Pancreas (tissue), 10 donors: ENCODE measurements around the gene OR10AD1. TPM values are rescaled to one million over a fixed set of nuclear protein-coding genes. Genes with fewer than 3 reads are reported as not detected.

ENCODE experiments used
- ATAC-seq, 4 donors: fragments of 200-7000 bp; cut with Tn5 transposase; one replicate each; pipeline versions ENCODE4 v1.8.0 to v1.9.1; 2020; ENCODE audit warnings: mild to moderate bottlenecking in 4 of 4, moderate library complexity in 4 of 4
- DNase-seq, 6 donors: peaks; one replicate each; pipeline ENCODE4 v3.0.0-alpha.2; 2020
- FAIRE-seq: peaks from 2 replicates; lab custom pipeline; 2012; peaks lifted over from hg19 to GRCh38; lab: Jason Lieb, UNC
- H3K27ac ChIP-seq, 4 donors: fragments of 200-600 bp; sonication (generic); 1 replicate in 3 of 4; 2 replicates in 1 of 4; pipeline versions ENCODE4 v1.5.0 to v1.8.0; 2020
- H3K27me3 ChIP-seq, 4 donors: fragments of 200-600 bp; one replicate each; pipeline ENCODE4 v1.8.0; 2021
- H3K36me3 ChIP-seq, 3 donors: fragments of 200-600 bp; sonication (generic) in 1 of 3; one replicate each; pipeline versions ENCODE4 v1.5.0 to v1.8.0; 2020 to 2021
- H3K4me1 ChIP-seq, 3 donors: fragments of 200-600 bp; one replicate each; pipeline ENCODE4 v1.8.0; 2021
- H3K4me3 ChIP-seq, 4 donors: fragments of 200-600 bp; sonication (generic) in 2 of 4; one replicate each; pipeline versions ENCODE4 v1.5.0 to v1.8.0; 2020 to 2021
- H3K9me3 ChIP-seq, 4 donors: fragments of 200-600 bp; one replicate each; pipeline ENCODE4 v1.8.0; 2021
- WGBS, 2 donors: extraction: QIAGEN DNeasy Blood & Tissue Kit; methylation state at CpG; one replicate each; pipeline ENCODE4 v1.1.7; 2013; 5-methylcytosine and 5-hydroxymethylcytosine counted together
- intact Hi-C, 3 donors: fragments of 100-400 bp; cut with DNase I; formaldehyde crosslinking; loops; one replicate each; pipeline versions ENCODE4 v1.11.1 to v1.14.2; 2022
- polyA plus RNA-seq, 2 donors: library from polyadenylated mRNA; stranded (reverse); fragments of 200-250 nt; gene quantifications; one replicate each; pipeline ENCODE4 v1.2.3, GENCODE V29; 2013
- total RNA-seq, 6 donors: library from RNA; stranded (reverse); fragmentation: NEBNext Ultra II Directional in 4 of 6; extraction: Animal tissue kit (Norgen Biotek cat#: 25700) in 4 of 6; gene quantifications; one replicate each; pipeline versions ENCODE4 v1.2.1 to v1.2.4, GENCODE V29; 2021 to 2023
- TF ChIP-seq, protein P1 (sequence below), 4 donors: fragments of 200-600 bp; sonication (generic) in 3 of 4; IDR thresholded peaks; one replicate each; pipeline versions ENCODE4 v1.5.0 to v1.8.0; 2021; ENCODE audit warnings: antibody characterized with exemption in 4 of 4
- donor health status: healthy with polysubstance abuse.
- donor health status: DM: no; HTN: no; CAD: no; lungs with moderate emphysema.
- donor health status: DM: no; HTN: no; CAD: no.
- donor health status: control.
- donor health status: control.
- donor health status: Bipolar disorder and iron deficiency.
- donor health status: DM: yes; HTN: yes; CAD: no.
- donor health status: DM: no; HTN: no; CAD: no.
- donor health status: DM: no; HTN: no; CAD: no.
- donor health status: DM: yes; HTN: yes; CAD: no.

OR10AD1 gene
- total and polyA plus RNA-seq, 8 donors = not detected

DNA sequence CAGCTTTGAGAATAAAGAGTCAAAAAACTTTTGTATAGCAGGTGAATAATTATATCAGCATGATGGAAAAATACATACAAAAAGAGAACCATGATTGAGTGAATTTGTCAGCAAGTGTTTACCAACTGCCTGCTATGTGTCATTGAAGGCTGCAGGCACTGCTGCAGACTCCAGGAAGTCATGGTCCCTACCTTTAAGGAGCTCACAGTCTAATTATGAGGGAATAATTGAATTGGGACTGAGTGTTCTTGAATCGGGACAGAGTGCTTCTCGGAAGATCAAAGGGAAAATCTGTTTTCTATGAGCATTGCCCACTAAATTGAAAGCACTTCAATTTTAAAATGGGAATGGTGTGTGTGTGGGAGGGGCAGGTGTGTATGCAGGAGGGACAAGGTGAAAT lies 9.5 kb downstream of the OR10AD1 start:
- intact Hi-C loops = no loop called here
- TF ChIP-seq, protein P1, sequence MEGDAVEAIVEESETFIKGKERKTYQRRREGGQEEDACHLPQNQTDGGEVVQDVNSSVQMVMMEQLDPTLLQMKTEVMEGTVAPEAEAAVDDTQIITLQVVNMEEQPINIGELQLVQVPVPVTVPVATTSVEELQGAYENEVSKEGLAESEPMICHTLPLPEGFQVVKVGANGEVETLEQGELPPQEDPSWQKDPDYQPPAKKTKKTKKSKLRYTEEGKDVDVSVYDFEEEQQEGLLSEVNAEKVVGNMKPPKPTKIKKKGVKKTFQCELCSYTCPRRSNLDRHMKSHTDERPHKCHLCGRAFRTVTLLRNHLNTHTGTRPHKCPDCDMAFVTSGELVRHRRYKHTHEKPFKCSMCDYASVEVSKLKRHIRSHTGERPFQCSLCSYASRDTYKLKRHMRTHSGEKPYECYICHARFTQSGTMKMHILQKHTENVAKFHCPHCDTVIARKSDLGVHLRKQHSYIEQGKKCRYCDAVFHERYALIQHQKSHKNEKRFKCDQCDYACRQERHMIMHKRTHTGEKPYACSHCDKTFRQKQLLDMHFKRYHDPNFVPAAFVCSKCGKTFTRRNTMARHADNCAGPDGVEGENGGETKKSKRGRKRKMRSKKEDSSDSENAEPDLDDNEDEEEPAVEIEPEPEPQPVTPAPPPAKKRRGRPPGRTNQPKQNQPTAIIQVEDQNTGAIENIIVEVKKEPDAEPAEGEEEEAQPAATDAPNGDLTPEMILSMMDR (IDR thresholded peaks at IDR 0.05) = no peak
- DNase-seq (no peak), ATAC-seq (no peak), FAIRE-seq (no peak)
- no peak overlapping the region for H3K27ac ChIP-seq
- 49 to 67% methylated on average over 2 of the region's 2 CpGs for WGBS, 2 donors
- H3K27me3 ChIP-seq = no peaks in the 10 kb centered on the region
- no peaks in the 10 kb centered on the region for H3K9me3 ChIP-seq
- H3K4me1 ChIP-seq = peaks cover 0 to 5% (median 4%) of the 10 kb centered on the region in 3 donors
- no peaks in the 10 kb centered on the region for H3K36me3 ChIP-seq
- H3K4me3 ChIP-seq = no peak overlapping the region

DNA sequence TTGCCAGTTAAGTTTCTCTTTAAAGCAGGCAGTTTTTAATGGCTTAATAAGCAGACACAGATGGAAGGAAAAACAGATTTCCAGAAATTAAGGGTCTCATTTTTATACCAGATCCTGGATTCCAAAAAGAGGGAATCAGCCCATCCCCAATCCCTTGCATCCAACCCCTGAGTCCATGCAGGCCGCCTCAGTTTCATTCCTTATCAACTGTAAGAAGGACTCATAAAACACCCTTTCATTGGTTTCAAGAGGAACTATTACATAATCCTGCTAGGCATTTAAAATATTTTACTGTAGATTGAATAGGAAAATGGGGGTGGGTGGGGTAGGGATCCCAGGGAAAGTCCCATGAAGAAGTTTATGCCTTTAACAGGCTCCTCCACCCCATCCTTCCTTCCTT lies 10.2 kb downstream of the OR10AD1 start:
- Histone ChIP-seq H3K27ac (no peak overlapping the region), H3K27me3 (no peaks in the 10 kb centered on the region), H3K4me1 (peaks cover 0 to 5% (median 4%) of the 10 kb centered on the region in 3 donors), H3K4me3 (no peak overlapping the region), H3K9me3 (no peaks in the 10 kb centered on the region), H3K36me3 (no peaks in the 10 kb centered on the region)
- WGBS, 2 donors = 58 to 60% methylated on average over 1 of the region's 1 CpG
- FAIRE-seq (no peak), ATAC-seq (no peak), DNase-seq (no peak)
- intact Hi-C loops = no loop called here
- TF ChIP-seq, protein P1 (IDR thresholded peaks at IDR 0.05) = no peak

DNA sequence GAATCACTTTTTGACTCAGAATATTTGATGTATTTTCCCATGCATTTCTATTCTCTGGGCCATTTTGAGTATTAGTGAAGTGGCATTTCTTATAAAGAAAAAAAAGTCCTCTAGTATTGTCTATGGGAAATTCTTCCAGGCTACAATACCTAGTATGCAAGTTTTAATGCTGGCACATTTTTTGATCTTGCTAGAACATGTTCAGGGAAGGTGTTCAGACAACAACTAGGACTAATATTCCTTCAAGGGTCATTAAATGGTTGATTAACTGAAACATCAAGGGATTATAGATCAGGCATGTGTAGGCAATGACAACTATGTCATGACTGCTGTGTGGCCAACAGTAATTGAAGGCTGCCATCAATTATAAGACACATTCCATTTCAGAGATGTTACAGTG lies 12.0 kb downstream of the OR10AD1 start:
- intact Hi-C loops = no loop called here
- ATAC-seq = no peak

DNA sequence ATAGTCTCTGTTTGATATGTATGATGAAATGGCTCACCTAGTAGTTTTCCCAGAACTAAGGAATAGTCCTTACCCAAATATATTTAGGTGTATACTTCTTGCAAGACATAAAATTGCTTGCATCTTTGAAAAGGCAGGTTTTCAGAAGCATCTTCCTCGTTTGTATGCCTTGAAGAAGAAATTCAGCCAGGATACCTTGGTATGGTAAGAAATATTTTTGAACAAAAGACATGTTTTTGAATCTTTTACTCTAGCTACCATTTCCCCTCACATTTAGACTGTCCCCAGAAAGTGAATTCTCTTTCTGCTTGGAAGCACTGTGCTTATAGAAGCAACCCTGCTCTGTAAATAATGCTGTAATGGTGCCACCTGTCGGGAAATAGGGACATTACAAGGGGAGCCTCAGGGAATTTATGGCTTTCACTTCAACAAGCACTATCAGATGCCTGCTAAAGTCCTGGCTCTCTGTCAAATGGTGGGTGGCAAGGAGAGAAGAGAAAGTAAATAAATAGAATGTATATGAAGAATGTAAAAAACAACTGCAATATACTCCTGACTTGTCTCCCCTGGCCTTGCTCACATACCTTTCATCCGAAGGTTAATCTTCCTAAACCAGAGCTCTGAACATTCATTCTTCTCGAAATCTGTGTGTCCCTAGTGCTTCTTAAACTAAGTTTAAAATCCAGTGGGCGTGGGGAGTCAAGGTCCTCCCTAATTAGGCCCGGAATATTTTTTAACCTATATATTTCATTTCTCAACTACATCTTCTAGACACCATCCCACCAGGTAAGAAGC lies 13.6 kb downstream of the OR10AD1 start:
- Histone ChIP-seq H3K4me1 (peaks cover 0 to 4% (median 0%) of the 10 kb centered on the region in 3 donors), H3K9me3 (no peaks in the 10 kb centered on the region), H3K27me3 (no peaks in the 10 kb centered on the region), H3K36me3 (no peaks in the 10 kb centered on the region), H3K4me3 (no peak overlapping the region), H3K27ac (no peak overlapping the region)
- FAIRE-seq = peak; percentile 9
- TF ChIP-seq, protein P1 (IDR thresholded peaks at IDR 0.05) = peak; percentile 57 to 87 (median 81)
- peak; percentile 75 to 94 (median 92) for ATAC-seq
- peak in 5 of 6 donors; percentile 37 to 75 (median 46) for DNase-seq
- intact Hi-C loops = no loop called here
- 42 to 45% methylated on average over 6 of the region's 6 CpGs for WGBS, 2 donors

More for the DNA sequence above, 12.0 kb downstream of the OR10AD1 start:
- peaks cover 0 to 4% (median 0%) of the 10 kb centered on the region in 3 donors for H3K4me1 ChIP-seq
- TF ChIP-seq, protein P1 (IDR thresholded peaks at IDR 0.05) = no peak
- no peak overlapping the region for H3K4me3 ChIP-seq
- H3K27me3 ChIP-seq = no peaks in the 10 kb centered on the region
- no peaks in the 10 kb centered on the region for H3K36me3 ChIP-seq
- H3K9me3 ChIP-seq = no peaks in the 10 kb centered on the region
- no peak overlapping the region for H3K27ac ChIP-seq
- FAIRE-seq (no peak), DNase-seq (no peak)
